HEK293T (cell line): ENCODE data around the gene BCAP29.
A peak's percentile ranks its signal among the peaks of the same experiment; 100 is the strongest.

Experiments
- CTCF ChIA-PET: fragments of 350-600 bp; formaldehyde crosslinking; extraction: SDS; loops from one replicate; lab custom pipeline; 2021; ENCODE audit warnings: antibody characterized with exemption, inconsistent platforms; lab: Yijun Ruan, JAX
- POLR2A ChIA-PET: fragments of 350-600 bp; formaldehyde crosslinking; extraction: SDS; loops from one replicate; lab custom pipeline; 2020; ENCODE audit warnings: antibody characterized with exemption, inconsistent platforms; lab: Yijun Ruan, JAX
- DNase-seq: peaks from one replicate; pipeline ENCODE4 v3.0.0; 2012; ENCODE audit warnings: mixed read lengths; ENCODE audit errors: extremely low spot score
- ARNT ChIP-seq: fragments of 450-650 bp; IDR thresholded peaks from 2 replicates; pipeline ENCODE4 v1.6.1; 2017; ENCODE audit warnings: mild to moderate bottlenecking
- BHLHE40 ChIP-seq: fragments of 450-650 bp; IDR thresholded peaks from 2 replicates; pipeline ENCODE4 v1.6.1; 2016; ENCODE audit warnings: mild to moderate bottlenecking, moderate library complexity, borderline replicate concordance
- CTBP1 ChIP-seq: fragments of 450-650 bp; IDR thresholded peaks from 2 replicates; pipeline ENCODE4 v1.6.1; 2016; ENCODE audit warnings: borderline replicate concordance
- ELF4 ChIP-seq: fragments of 450-650 bp; IDR thresholded peaks from 2 replicates; pipeline ENCODE4 v1.6.1; 2017; ENCODE audit warnings: antibody characterized with exemption
- FOXA1 ChIP-seq: fragments of 450-650 bp; IDR thresholded peaks from 2 replicates; pipeline ENCODE4 v1.6.1; 2016; ENCODE audit warnings: mild to moderate bottlenecking
- FOXK2 ChIP-seq: fragments of 450-650 bp; IDR thresholded peaks from 2 replicates; pipeline ENCODE4 v1.6.1; 2016; ENCODE audit warnings: mild to moderate bottlenecking
- FOXM1 ChIP-seq: fragments of 450-650 bp; IDR thresholded peaks from 2 replicates; pipeline ENCODE4 v1.6.1; 2017; ENCODE audit warnings: mild to moderate bottlenecking, borderline replicate concordance
- HDGF ChIP-seq: fragments of 450-650 bp; IDR thresholded peaks from 2 replicates; pipeline ENCODE4 v1.6.1; 2017; ENCODE audit warnings: antibody characterized with exemption, borderline replicate concordance
- L3MBTL2 ChIP-seq: fragments of 450-650 bp; conservative IDR thresholded peaks from 2 replicates; pipeline ENCODE4 v1.6.1; 2016; ENCODE audit warnings: mild to moderate bottlenecking
- LEF1 ChIP-seq: fragments of 450-650 bp; IDR thresholded peaks from 2 replicates; pipeline ENCODE4 v1.6.1; 2017; ENCODE audit warnings: mild to moderate bottlenecking, borderline replicate concordance
- NFRKB ChIP-seq: fragments of 450-650 bp; IDR thresholded peaks from 2 replicates; pipeline ENCODE4 v1.6.1; 2016; ENCODE audit warnings: mild to moderate bottlenecking, moderate library complexity
- PKNOX1 ChIP-seq: fragments of 450-650 bp; IDR thresholded peaks from 2 replicates; pipeline ENCODE4 v1.6.1; 2016
- SP1 ChIP-seq: fragments of 450-650 bp; IDR thresholded peaks from 2 replicates; pipeline ENCODE4 v1.6.1; 2017
- SUZ12 ChIP-seq: fragments of 450-650 bp; IDR thresholded peaks from 2 replicates; pipeline ENCODE4 v1.6.1; 2016; ENCODE audit warnings: mild to moderate bottlenecking
- TARDBP ChIP-seq: fragments of 450-650 bp; IDR thresholded peaks from 2 replicates; pipeline ENCODE4 v1.6.1; 2016
- ZNF384 ChIP-seq: fragments of 450-650 bp; IDR thresholded peaks from 2 replicates; pipeline ENCODE4 v1.6.1; 2016

Gene BCAP29

GRCh38 chr7:107592361-107593024, 12.4 kb downstream of the BCAP29 start:
- TF ChIP-seq LEF1 (no peak), BHLHE40 (no peak), ELF4 (no peak), L3MBTL2 (no peak), FOXM1 (no peak), SP1 (no peak), FOXA1 (no peak), ARNT (no peak), PKNOX1 (no peak), FOXK2 (no peak), SUZ12 (no peak), CTBP1 (no peak), ZNF384 (no peak), TARDBP (no peak)

GRCh38 chr7:107593025-107593410, 13.0 kb downstream of the BCAP29 start:
- no peak for DNase-seq
- CTCF ChIA-PET: no interaction called here
- TF ChIP-seq ELF4 (no peak), SUZ12 (no peak), NFRKB (no peak), FOXM1 (no peak), BHLHE40 (no peak), FOXK2 (no peak), L3MBTL2 (no peak), ZNF384 (no peak), ARNT (no peak), PKNOX1 (no peak), TARDBP (no peak), LEF1 (no peak), FOXA1 (no peak), SP1 (no peak), CTBP1 (no peak)
- POLR2A ChIA-PET: no interaction called here

More at GRCh38 chr7:107592361-107593024, 12.4 kb downstream of the BCAP29 start:
- CTCF ChIA-PET: no interaction called here
- POLR2A ChIA-PET: no interaction called here
- no peak for DNase-seq

GRCh38 chr7:107594961-107595737, 15.1 kb downstream of the BCAP29 start:
- DNase-seq: no peak
- TF ChIP-seq FOXK2: no peak
- TF ChIP-seq ELF4: no peak
- no peak for TF ChIP-seq NFRKB
- TF ChIP-seq L3MBTL2: no peak
- TF ChIP-seq PKNOX1: no peak
- no peak for TF ChIP-seq ARNT
- TF ChIP-seq SUZ12: no peak

GRCh38 chr7:107596881-107597581, 17.0 kb downstream of the BCAP29 start:
- CTCF ChIA-PET: interaction anchor here (0.7 kb wide), 1 partner anchor 419 kb away, joined by 3 read pairs; no protein-coding TSS in a partner anchor
- peak; percentile 37 for DNase-seq
- POLR2A ChIA-PET: interaction anchor here (1.4 kb wide), 1 partner anchor 33 kb away, joined by 5 read pairs; the partner anchor contains the start of genes COG5 and DUS4L
- TF ChIP-seq ARNT (no peak), PKNOX1 (peak; percentile 93), ZNF384 (no peak), SP1 (no peak)

More at GRCh38 chr7:107594961-107595737, 15.1 kb downstream of the BCAP29 start:
- ChIA-PET CTCF (no interaction called here), POLR2A (no interaction called here)

GRCh38 chr7:107597582-107597916, 17.5 kb downstream of the BCAP29 start:
- DNase-seq: no peak
- TF ChIP-seq SUZ12: no peak
- TF ChIP-seq ELF4: no peak
- TF ChIP-seq CTBP1: no peak
- TF ChIP-seq HDGF: no peak
- TF ChIP-seq L3MBTL2: no peak
- TF ChIP-seq FOXA1: no peak
- no peak for TF ChIP-seq PKNOX1
- no peak for TF ChIP-seq TARDBP
- TF ChIP-seq ZNF384: no peak
- no peak for TF ChIP-seq FOXM1
- no peak for TF ChIP-seq SP1
- no peak for TF ChIP-seq NFRKB
- TF ChIP-seq BHLHE40: no peak
- CTCF ChIA-PET: no interaction called here
- POLR2A ChIA-PET: no interaction called here
